H9 (cell line): ENCODE results near the gene R3HDM4. TPM values are rescaled to one million over a fixed set of nuclear protein-coding genes. Genes with fewer than 3 reads are reported as not detected.

ENCODE experiments used
- DNase-seq: peaks from one replicate; pipeline ENCODE4 v3.0.0-alpha.2; 2017
- H2AFZ ChIP-seq: one replicate; pipeline ENCODE4 v1.6.1; 2013; ENCODE audit warnings: mild to moderate bottlenecking, low read length, control low read depth, moderate library complexity
- H2AK5ac ChIP-seq: 2 replicates; pipeline ENCODE4 v1.6.1; 2013; ENCODE audit warnings: low read length, control low read depth, mixed read lengths; ENCODE audit not compliant: insufficient read length
- H2BK120ac ChIP-seq: one replicate; pipeline ENCODE4 v1.6.1; 2013; ENCODE audit warnings: low read depth, mild to moderate bottlenecking, low read length, control low read depth, inconsistent platforms; ENCODE audit not compliant: poor library complexity, severe bottlenecking
- H2BK12ac ChIP-seq: 2 replicates; pipeline ENCODE4 v1.6.1; 2013; ENCODE audit warnings: low read length, control low read depth, mixed read lengths, low read depth; ENCODE audit not compliant: insufficient read length
- H2BK15ac ChIP-seq: 2 replicates; pipeline ENCODE4 v1.6.1; 2013; ENCODE audit warnings: low read depth, low read length, control low read depth
- H2BK20ac ChIP-seq: one replicate; pipeline ENCODE4 v1.6.1; 2013; ENCODE audit warnings: low read depth, mild to moderate bottlenecking, low read length, control low read depth, inconsistent platforms; ENCODE audit not compliant: poor library complexity, severe bottlenecking
- H2BK5ac ChIP-seq: 2 replicates; pipeline ENCODE4 v1.6.1; 2013; ENCODE audit warnings: low read length, control low read depth, mixed read lengths; ENCODE audit not compliant: insufficient read length
- H3K14ac ChIP-seq: 2 replicates; pipeline ENCODE4 v1.6.1; 2013; ENCODE audit warnings: low read length, control low read depth; ENCODE audit not compliant: insufficient read depth
- H3K18ac ChIP-seq: 2 replicates; pipeline ENCODE4 v1.6.1; 2013; ENCODE audit warnings: low read depth, mild to moderate bottlenecking, mixed read lengths, low read length, control low read depth; ENCODE audit not compliant: insufficient read length
- H3K23ac ChIP-seq: 2 replicates; pipeline ENCODE4 v1.6.1; 2013; ENCODE audit warnings: low read length, control low read depth, mixed read lengths, low read depth; ENCODE audit not compliant: insufficient read length
- H3K23me2 ChIP-seq: 2 replicates; pipeline ENCODE4 v1.6.1; 2013; ENCODE audit warnings: low read depth, mild to moderate bottlenecking, mixed read lengths, low read length, control low read depth; ENCODE audit not compliant: insufficient read length, poor library complexity, severe bottlenecking
- H3K27ac ChIP-seq: 2 replicates; pipeline ENCODE4 v1.5.1; 2013; ENCODE audit warnings: low read length, control low read depth, mixed read lengths, low read depth; ENCODE audit not compliant: insufficient read length
- H3K27me3 ChIP-seq: 2 replicates; pipeline ENCODE4 v1.6.1; 2013; ENCODE audit warnings: low read length, control low read depth, inconsistent platforms; ENCODE audit not compliant: insufficient read depth
- H3K4ac ChIP-seq: 2 replicates; pipeline ENCODE4 v1.6.1; 2013; ENCODE audit warnings: low read depth, mild to moderate bottlenecking, control low read depth, inconsistent platforms, low read length, moderate library complexity
- H3K4me1 ChIP-seq: 2 replicates; pipeline ENCODE4 v1.6.1; 2013; ENCODE audit warnings: low read length, control low read depth, inconsistent platforms; ENCODE audit not compliant: insufficient read depth
- H3K4me2 ChIP-seq: 2 replicates; pipeline ENCODE4 v1.6.1; 2013; ENCODE audit warnings: low read length, control low read depth, mixed read lengths; ENCODE audit not compliant: insufficient read length, insufficient read depth
- H3K56ac ChIP-seq: 2 replicates; pipeline ENCODE4 v1.6.1; 2013; ENCODE audit warnings: low read depth, mild to moderate bottlenecking, mixed read lengths, low read length, control low read depth; ENCODE audit not compliant: insufficient read length
- H3K79me1 ChIP-seq: 2 replicates; pipeline ENCODE4 v1.6.1; 2013; ENCODE audit warnings: low read depth, mild to moderate bottlenecking, moderate library complexity, low read length, control low read depth, inconsistent platforms; ENCODE audit not compliant: insufficient read depth, poor library complexity, severe bottlenecking
- H3K79me2 ChIP-seq: 2 replicates; pipeline ENCODE4 v1.6.1; 2013; ENCODE audit warnings: low read length, control low read depth, inconsistent platforms; ENCODE audit not compliant: insufficient read depth
- H3K9ac ChIP-seq: 2 replicates; pipeline ENCODE4 v1.6.1; 2013; ENCODE audit warnings: low read length, control low read depth, mixed read lengths; ENCODE audit not compliant: insufficient read length; ENCODE audit errors: extremely low read depth
- H3K9me3 ChIP-seq: one replicate; pipeline ENCODE4 v1.6.1; 2013; ENCODE audit warnings: low read depth, low read length, inconsistent platforms; ENCODE audit not compliant: control insufficient read depth
- H3T11ph ChIP-seq: one replicate; pipeline ENCODE4 v1.6.1; 2013; ENCODE audit warnings: mild to moderate bottlenecking, low read length, control low read depth, inconsistent platforms
- H4K20me1 ChIP-seq: one replicate; pipeline ENCODE4 v1.6.1; 2013; ENCODE audit not compliant: control insufficient read depth, insufficient read length, insufficient read depth
- H4K5ac ChIP-seq: 2 replicates; pipeline ENCODE4 v1.6.1; 2013; ENCODE audit warnings: low read depth, mild to moderate bottlenecking, mixed read lengths, low read length, control low read depth; ENCODE audit not compliant: insufficient read length
- H4K8ac ChIP-seq: replicated peaks from 2 replicates; pipeline ENCODE4 v1.6.1; 2013; ENCODE audit warnings: low read length, control low read depth, mixed read lengths, low read depth; ENCODE audit not compliant: insufficient read length
- H4K91ac ChIP-seq: 2 replicates; pipeline ENCODE4 v1.6.1; 2013; ENCODE audit warnings: low read depth, mild to moderate bottlenecking, moderate library complexity, mixed read lengths, low read length, control low read depth; ENCODE audit not compliant: insufficient read length
- H3K27ac Mint-ChIP-seq, 3 experiments: 2 replicates in 2 of 3; 3 replicates in 1 of 3; pipeline ENCODE4 v1.8.0; 2020 to 2021; ENCODE audit warnings: mixed read lengths in 3 of 3, mild to moderate bottlenecking in 1 of 3, moderate library complexity in 1 of 3
- H3K27me3 Mint-ChIP-seq: 2 replicates; pipeline ENCODE4 v1.8.0; 2021; ENCODE audit warnings: low read depth, mild to moderate bottlenecking, moderate library complexity, mixed read lengths
- H3K36me3 Mint-ChIP-seq, 3 experiments: 2 replicates in 2 of 3; 3 replicates in 1 of 3; pipeline ENCODE4 v1.8.0; 2020 to 2021; ENCODE audit warnings: low read depth in 3 of 3, mixed read lengths in 3 of 3; ENCODE audit not compliant: insufficient read depth in 1 of 3
- H3K4me1 Mint-ChIP-seq, 2 experiments: 2 replicates each; pipeline ENCODE4 v1.8.0; 2020; ENCODE audit warnings: mixed read lengths in 2 of 2
- H3K4me3 Mint-ChIP-seq, 2 experiments: 2 replicates in 1 of 2; 3 replicates in 1 of 2; pipeline ENCODE4 v1.8.0; 2020 to 2021; ENCODE audit warnings: mild to moderate bottlenecking in 2 of 2, mixed read lengths in 2 of 2, moderate library complexity in 1 of 2
- H3K9me3 Mint-ChIP-seq, 2 experiments: 2 replicates in 1 of 2; 3 replicates in 1 of 2; pipeline ENCODE4 v1.8.0; 2020; ENCODE audit warnings: mild to moderate bottlenecking in 2 of 2, mixed read lengths in 2 of 2, moderate library complexity in 1 of 2
- CTCF ChIP-seq: fragments of 200-600 bp; sonication (generic); conservative IDR thresholded peaks from 3 replicates; pipeline ENCODE4 v1.8.0; 2021; ENCODE audit warnings: antibody characterized with exemption, mild to moderate bottlenecking
- WGBS: extraction: QIAGEN DNeasy Blood & Tissue Kit; methylation state at CpG from one replicate; pipeline ENCODE4 v1.1.7; 2013; ENCODE audit warnings: missing lambda C conversion rate, low lambda C conversion rate, mixed read lengths; ENCODE audit not compliant: insufficient read length; ENCODE audit errors: extremely low coverage; 5-methylcytosine and 5-hydroxymethylcytosine counted together
- total RNA-seq: library from RNA; stranded (reverse); gene quantifications from 2 replicates; pipeline ENCODE4 v1.2.1, GENCODE V29; 2021

The R3HDM4 gene
- total RNA-seq, 1 experiment from 2014 or later, result 66.4 TPM

GRCh38 chr19:955803-956765, 43.1 kb upstream of the R3HDM4 start:
- peaks cover 3% of the 10 kb centered on the region; the same call in 1 of the 2 replicates for H3K4me1 ChIP-seq
- H4K20me1 ChIP-seq, result no peaks in the 10 kb centered on the region
- H3K23ac ChIP-seq, result no peak overlapping the region
- no peak overlapping the region for H3K27ac ChIP-seq
- no peak overlapping the region for H3K4ac ChIP-seq
- H4K5ac ChIP-seq, result no peak overlapping the region
- H2BK5ac ChIP-seq, result no peak overlapping the region
- no peak overlapping the region; the same call in 1 of the 2 replicates for H2BK15ac ChIP-seq
- H4K8ac ChIP-seq, result no peak overlapping the region
- no peak overlapping the region for H2BK120ac ChIP-seq
- peaks cover 3% of the 10 kb centered on the region for H3K79me1 ChIP-seq
- TF ChIP-seq CTCF, result no peak
- H3K9me3 Mint-ChIP-seq, result no peaks in the 10 kb centered on the region
- peak overlapping the region; percentile 50 for H4K91ac ChIP-seq
- H3K27me3 ChIP-seq, result no peaks in the 10 kb centered on the region
- peaks cover 2 to 13% (median 11%) of the 10 kb centered on the region in 3 experiments; a peak in 6 of 7 replicates for H3K36me3 Mint-ChIP-seq
- H3K18ac ChIP-seq, result peak overlapping the region; percentile 79
- no peak overlapping the region for H3T11ph ChIP-seq
- H2BK12ac ChIP-seq, result no peak overlapping the region
- no peak overlapping the region for H2AK5ac ChIP-seq
- DNase-seq, result peak; percentile 57
- H3K79me2 ChIP-seq, result 0 out of 2 replicates have a peak, but pooled peaks cover 3% of the 10 kb centered on the region
- no peaks in the 10 kb centered on the region for H3K23me2 ChIP-seq
- no peak overlapping the region for H3K4me2 ChIP-seq
- H2AFZ ChIP-seq, result no peak overlapping the region
- no peaks in the 10 kb centered on the region for H3K9me3 ChIP-seq
- no peak overlapping the region for H3K9ac ChIP-seq
- WGBS, result no CpG with 5 or more reads among the region's 55 CpGs
- peak overlapping the region; percentile 28 for H3K14ac ChIP-seq
- H3K4me1 Mint-ChIP-seq, result peaks cover 8 to 54% of the 10 kb centered on the region in 2 experiments
- no peak overlapping the region for H2BK20ac ChIP-seq
- H3K27me3 Mint-ChIP-seq, result no peaks in the 10 kb centered on the region
- H3K27ac Mint-ChIP-seq, result peak overlapping the region; percentile 29 to 85 (median 77); a peak in 4 of 7 replicates
- no peak overlapping the region for H3K4me3 Mint-ChIP-seq
- no peak overlapping the region for H3K56ac ChIP-seq
